Peyer's patch (tissue), 4 donors: ENCODE data around the gene MYL6B.

ENCODE experiments used
- POLR2A ChIP-seq, 2 donors: fragments of 450-650 bp; IDR thresholded peaks; one replicate each; pipeline ENCODE4 v1.5.1; 2017; ENCODE audit warnings: antibody characterized with exemption in 2 of 2, mild to moderate bottlenecking in 2 of 2, moderate library complexity in 2 of 2
- TF ChIP-seq, protein P1 (sequence below), 6 experiments: fragments of 450-650 bp in 4 of 6; fragments of 200-600 bp in 2 of 6; sonication (generic) in 1 of 6; IDR thresholded peaks; one replicate each; pipeline ENCODE4 v1.5.1; 2017 to 2019; ENCODE audit warnings: antibody characterized with exemption in 6 of 6, mild to moderate bottlenecking in 3 of 6, moderate library complexity in 1 of 6

DNA sequence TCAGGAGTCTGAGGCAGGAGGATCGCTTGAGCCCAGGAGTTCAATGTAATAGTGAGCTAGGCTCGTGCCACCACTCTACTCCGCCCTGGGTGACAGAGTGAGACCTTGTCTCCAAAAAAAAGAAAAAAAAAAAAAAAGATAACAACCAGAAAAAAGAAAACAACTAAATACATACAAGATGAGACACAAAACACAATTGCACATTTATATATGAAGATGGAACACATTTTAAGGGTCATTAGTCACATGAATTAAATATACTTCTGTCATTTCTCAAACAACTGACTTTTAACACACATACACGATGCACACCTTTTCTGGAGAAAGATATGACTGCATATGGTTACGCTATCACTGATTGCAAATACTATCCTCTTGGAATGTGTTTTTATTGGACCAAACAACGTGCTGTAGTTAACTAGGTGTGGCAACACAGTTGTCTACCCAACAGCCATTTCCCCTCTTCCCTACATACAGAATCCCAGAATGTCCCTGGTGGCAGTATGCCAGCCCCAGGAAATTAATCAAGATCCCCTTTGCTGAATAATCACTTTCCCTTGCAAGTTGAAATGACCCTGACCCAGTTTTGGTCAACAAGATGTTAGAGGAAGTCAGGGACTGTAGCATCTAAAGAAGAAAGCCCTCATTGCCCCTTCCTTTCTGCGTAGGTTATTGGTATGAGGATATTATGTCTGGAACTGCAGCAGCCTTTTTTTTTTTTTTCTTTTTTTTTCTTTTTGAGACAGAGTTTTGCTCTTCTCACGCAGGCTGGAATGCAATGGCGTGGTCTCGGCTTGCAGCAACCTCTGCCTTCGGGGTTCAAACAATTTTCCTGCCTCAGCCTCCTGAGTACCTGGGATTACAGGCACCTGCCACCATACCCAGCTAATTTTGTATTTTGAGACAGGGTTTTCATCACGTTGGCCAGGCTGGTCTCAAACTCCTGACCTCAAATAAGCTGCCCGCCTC lies 5.6 kb upstream of the MYL6B start:
- TF ChIP-seq, protein P1, sequence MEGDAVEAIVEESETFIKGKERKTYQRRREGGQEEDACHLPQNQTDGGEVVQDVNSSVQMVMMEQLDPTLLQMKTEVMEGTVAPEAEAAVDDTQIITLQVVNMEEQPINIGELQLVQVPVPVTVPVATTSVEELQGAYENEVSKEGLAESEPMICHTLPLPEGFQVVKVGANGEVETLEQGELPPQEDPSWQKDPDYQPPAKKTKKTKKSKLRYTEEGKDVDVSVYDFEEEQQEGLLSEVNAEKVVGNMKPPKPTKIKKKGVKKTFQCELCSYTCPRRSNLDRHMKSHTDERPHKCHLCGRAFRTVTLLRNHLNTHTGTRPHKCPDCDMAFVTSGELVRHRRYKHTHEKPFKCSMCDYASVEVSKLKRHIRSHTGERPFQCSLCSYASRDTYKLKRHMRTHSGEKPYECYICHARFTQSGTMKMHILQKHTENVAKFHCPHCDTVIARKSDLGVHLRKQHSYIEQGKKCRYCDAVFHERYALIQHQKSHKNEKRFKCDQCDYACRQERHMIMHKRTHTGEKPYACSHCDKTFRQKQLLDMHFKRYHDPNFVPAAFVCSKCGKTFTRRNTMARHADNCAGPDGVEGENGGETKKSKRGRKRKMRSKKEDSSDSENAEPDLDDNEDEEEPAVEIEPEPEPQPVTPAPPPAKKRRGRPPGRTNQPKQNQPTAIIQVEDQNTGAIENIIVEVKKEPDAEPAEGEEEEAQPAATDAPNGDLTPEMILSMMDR (IDR thresholded peaks at IDR 0.05): no peak
- no peak for TF ChIP-seq POLR2A (IDR thresholded peaks at IDR 0.05)
